GM12872 (cell line): ENCODE data around the gene MBD5.

ENCODE experiments used
- TF ChIP-seq, protein P1 (sequence below): IDR thresholded peaks from 3 replicates; pipeline ENCODE4 v1.5.1; 2011; ENCODE audit warnings: low read depth, mild to moderate bottlenecking, low read length, moderate library complexity; ENCODE audit not compliant: insufficient read depth

Gene MBD5

DNA sequence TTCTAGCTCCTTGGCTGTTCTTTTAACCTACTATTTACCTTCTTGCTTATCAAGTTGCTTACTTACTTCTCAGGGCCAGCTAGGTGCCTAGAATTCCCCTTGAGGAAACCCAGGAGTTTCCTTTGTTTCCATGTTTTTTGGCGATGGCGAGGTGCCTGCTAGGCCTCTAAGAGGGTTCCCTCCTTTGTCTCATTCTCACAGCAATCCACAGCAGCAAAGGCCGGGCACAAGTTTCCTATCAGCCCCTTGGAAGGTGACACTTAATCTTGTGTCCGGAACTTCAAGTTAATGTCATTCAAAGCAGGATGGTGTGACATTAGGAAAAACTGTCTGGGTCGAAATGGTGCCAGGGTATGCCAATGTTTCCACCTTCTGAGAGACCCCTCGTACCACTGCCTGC, 521.7 kb downstream of the MBD5 start:
- TF ChIP-seq, protein P1, sequence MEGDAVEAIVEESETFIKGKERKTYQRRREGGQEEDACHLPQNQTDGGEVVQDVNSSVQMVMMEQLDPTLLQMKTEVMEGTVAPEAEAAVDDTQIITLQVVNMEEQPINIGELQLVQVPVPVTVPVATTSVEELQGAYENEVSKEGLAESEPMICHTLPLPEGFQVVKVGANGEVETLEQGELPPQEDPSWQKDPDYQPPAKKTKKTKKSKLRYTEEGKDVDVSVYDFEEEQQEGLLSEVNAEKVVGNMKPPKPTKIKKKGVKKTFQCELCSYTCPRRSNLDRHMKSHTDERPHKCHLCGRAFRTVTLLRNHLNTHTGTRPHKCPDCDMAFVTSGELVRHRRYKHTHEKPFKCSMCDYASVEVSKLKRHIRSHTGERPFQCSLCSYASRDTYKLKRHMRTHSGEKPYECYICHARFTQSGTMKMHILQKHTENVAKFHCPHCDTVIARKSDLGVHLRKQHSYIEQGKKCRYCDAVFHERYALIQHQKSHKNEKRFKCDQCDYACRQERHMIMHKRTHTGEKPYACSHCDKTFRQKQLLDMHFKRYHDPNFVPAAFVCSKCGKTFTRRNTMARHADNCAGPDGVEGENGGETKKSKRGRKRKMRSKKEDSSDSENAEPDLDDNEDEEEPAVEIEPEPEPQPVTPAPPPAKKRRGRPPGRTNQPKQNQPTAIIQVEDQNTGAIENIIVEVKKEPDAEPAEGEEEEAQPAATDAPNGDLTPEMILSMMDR: no peak

DNA sequence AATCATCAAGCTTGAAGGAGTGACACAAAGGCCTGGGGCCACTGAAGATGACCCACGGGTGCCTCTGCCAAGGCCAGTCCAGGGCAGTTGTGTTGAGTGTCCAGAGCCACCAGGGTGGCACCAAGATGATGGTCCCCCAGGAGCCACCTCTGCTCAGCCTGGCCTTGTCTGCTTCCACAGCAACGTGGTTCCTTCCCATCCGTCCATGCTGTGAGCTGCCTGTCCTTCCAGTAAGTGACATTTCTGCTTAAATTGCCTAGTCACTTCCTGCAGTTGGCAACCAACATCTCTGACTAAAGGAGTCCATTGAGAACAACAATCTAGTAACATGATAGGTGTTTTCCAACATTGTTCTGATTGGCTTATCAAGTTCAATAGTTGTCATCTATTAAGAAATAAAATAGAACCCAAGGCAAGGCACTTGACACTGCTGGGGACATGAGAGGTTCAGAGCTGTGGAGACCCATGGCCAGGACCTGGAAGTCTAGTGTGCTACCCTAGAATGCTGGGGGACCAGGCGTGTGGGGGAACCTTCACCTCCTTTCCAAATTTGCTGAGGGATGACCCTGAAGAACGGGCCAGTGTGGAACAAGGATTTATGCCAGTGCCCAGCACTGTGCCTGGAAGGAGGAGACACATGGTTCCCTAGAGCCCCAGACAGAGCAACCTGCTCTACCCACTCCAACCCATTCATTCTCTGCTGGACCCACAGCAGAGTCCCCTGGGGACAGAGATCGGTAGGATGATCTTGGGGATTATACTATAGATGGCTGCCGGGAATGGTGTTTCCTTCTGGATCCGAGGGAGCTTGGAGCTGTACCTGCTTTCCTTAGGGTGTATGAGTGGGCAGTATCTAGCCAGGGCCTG, 524.7 kb downstream of the MBD5 start:
- TF ChIP-seq, protein P1: no peak

DNA sequence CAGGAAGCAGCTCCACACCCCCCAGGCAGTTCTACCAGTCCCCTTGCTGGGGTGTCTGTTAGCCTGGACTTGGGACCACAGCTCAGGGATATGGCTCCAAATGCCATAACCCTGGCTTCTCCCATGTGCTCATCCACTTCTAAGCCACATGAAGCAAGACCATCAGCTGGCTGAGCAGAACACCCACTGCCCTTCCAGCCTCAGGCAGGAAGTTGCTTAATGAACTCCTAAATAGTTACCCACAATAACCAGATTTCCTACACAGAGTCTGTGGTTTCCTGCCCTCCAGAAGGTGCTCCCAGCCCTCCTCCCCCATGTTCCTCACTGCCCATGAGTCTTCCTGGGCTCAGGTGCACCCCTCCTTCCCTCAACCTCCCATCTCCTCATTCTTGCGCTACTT, 525.4 kb downstream of the MBD5 start:
- TF ChIP-seq, protein P1: no peak

DNA sequence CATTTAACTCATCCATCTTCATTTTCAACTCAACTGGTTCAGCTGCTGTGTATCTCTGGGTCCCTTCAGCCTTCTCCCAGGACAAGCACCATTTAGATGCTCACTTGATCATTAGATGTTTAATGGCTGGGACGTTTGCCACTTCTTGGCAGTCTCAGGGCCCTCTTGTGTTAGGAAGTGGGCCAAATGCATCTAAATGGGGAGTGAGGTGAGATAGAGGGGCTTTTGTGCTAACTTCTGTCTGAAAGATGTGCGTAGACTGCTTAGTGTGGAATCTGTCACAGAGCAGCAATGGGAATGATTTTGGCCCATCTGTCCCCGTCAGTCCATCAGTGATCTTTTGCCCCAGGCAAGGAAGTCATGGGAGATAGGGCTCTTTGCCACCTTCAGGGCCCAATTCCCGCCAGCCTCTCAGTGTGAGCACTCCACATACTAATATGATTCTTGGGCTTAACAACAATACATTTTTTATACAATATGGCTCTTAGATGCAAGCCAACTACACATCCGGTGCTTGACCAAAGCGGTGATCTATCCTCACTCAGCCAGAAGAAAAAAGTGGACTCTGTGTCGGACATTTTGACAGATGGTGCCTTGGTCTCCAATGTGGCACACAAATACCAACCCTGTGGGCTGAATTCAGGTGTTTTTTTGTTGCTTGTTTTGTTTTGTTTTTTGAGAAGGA, 528.0 kb downstream of the MBD5 start:
- TF ChIP-seq, protein P1: no peak

DNA sequence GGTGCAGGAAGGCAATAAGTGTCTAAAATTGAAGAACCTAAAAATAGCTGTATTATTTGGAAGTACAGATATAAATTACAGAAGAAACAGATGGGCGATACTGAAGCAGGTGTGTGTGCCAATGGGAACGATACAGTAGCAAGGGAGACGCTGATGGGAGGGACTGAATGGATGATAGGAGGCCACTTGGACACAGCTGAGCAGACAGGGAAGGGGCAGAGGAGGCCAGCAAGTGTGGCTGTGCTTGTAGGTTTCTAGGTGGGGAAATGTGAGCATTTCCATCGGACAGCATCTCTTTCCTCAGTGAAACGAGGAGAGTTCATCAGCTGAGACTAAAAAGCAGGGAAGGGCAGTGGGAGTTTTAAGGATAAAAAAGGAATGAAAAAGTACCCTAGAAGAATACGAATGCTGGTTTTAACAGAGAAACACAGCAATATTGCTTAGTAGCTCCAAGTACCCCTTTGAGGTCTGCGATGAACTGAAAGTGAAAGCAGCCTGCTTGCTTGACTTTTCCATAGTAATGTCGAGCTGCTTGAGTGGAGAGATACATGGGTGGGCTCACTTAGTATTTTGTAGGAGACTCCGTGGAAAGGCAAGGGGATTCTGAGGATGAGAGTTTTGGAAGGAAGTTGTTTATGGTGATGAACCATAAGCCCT, 531.9 kb downstream of the MBD5 start:
- TF ChIP-seq, protein P1: no peak

DNA sequence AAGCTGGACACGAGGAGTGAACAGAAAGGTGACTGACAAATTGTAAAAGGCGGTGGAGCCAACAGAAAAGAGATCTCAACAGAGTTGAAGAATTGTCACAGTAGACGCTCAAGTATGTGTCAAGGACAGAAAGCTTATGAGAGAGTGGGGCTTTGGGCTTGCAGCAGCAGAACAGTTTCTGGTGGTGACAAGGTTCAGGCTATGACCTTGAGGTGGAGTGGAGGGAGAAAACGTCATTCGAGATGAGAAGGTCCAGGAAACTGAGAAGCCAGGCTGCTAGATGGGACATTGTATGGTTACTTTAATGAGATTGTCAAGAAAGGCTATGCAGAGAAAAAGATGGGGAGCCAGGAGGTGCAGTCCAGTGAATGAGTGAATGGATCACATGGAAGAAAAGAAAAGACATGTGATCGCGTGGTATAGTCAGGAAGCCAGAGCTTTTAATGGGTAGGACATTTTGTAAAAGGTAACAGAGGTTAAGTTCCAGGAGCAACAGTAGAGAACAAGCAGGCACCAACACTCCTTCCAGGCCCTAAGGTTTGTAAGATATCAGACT, 532.5 kb downstream of the MBD5 start:
- TF ChIP-seq, protein P1: no peak
